ENCODE results near the gene DSC2.

- TF ChIP-seq CTCF (IDR thresholded peaks at IDR 0.05): no peak
- TF ChIP-seq ZFX (IDR thresholded peaks at IDR 0.05; ENCODE audit: borderline replicate concordance): no peak
Measured at GRCh38 chr18:31057051-31057450, 45.2 kb downstream of the DSC2 start.
